Measurements from ENCODE around the gene MAP3K14. TPM values are rescaled to one million over a fixed set of nuclear protein-coding genes. Genes with fewer than 3 reads are reported as not detected.
A peak's percentile ranks its signal among the peaks of the same experiment; 100 is the strongest.

The MAP3K14 gene
- total RNA-seq, 1 experiment from 2014 or later: 23.5 TPM

- DNase-seq (ENCODE audit: low read depth): no peak
Observed at GRCh38 chr17:45270828-45271418, 45.9 kb downstream of the MAP3K14 start.

GRCh38 chr17:45269912-45270311 lies 46.9 kb downstream of the MAP3K14 start:
- no peak for DNase-seq (ENCODE audit: low read depth)
- in situ Hi-C loops (cut with HindIII; ENCODE audit: low pct_unique_long_range_greater_than_20kb, low sequenced_read_pairs): no loop called here

More at GRCh38 chr17:45270828-45271418, 45.9 kb downstream of the MAP3K14 start:
- in situ Hi-C loops (cut with HindIII; ENCODE audit: low pct_unique_long_range_greater_than_20kb, low sequenced_read_pairs): no loop called here

GRCh38 chr17:45267436-45268055 lies 49.3 kb downstream of the MAP3K14 start:
- in situ Hi-C loops (cut with HindIII; ENCODE audit: low pct_unique_long_range_greater_than_20kb, low sequenced_read_pairs): no loop called here

GRCh38 chr17:45266372-45266926 lies 50.4 kb downstream of the MAP3K14 start:
- in situ Hi-C loops (cut with HindIII; ENCODE audit: low pct_unique_long_range_greater_than_20kb, low sequenced_read_pairs): no loop called here
- no peak for DNase-seq (ENCODE audit: low read depth)

More at GRCh38 chr17:45267436-45268055, 49.3 kb downstream of the MAP3K14 start:
- DNase-seq (ENCODE audit: low read depth): no peak

- peak; percentile 50 for DNase-seq (ENCODE audit: low read depth)
- in situ Hi-C loops (cut with HindIII; ENCODE audit: low pct_unique_long_range_greater_than_20kb, low sequenced_read_pairs): no loop called here
Observed at GRCh38 chr17:45265821-45266220, 51.0 kb downstream of the MAP3K14 start.

- in situ Hi-C loops (cut with HindIII; ENCODE audit: low pct_unique_long_range_greater_than_20kb, low sequenced_read_pairs): no loop called here
- no peak for DNase-seq (ENCODE audit: low read depth)
Observed at GRCh38 chr17:45264988-45265387, 51.8 kb downstream of the MAP3K14 start.

GRCh38 chr17:45264430-45264829 lies 52.4 kb downstream of the MAP3K14 start:
- in situ Hi-C loops (cut with HindIII; ENCODE audit: low pct_unique_long_range_greater_than_20kb, low sequenced_read_pairs): no loop called here
- no peak for DNase-seq (ENCODE audit: low read depth)

GRCh38 chr17:45263477-45263860 lies 53.4 kb downstream of the MAP3K14 start:
- in situ Hi-C loops (cut with HindIII; ENCODE audit: low pct_unique_long_range_greater_than_20kb, low sequenced_read_pairs): no loop called here
- no peak for DNase-seq (ENCODE audit: low read depth)

- no peak for DNase-seq (ENCODE audit: low read depth)
- in situ Hi-C loops (cut with HindIII; ENCODE audit: low pct_unique_long_range_greater_than_20kb, low sequenced_read_pairs): no loop called here
Observed at GRCh38 chr17:45262516-45263476, 54.0 kb downstream of the MAP3K14 start.

- in situ Hi-C loops (cut with HindIII; ENCODE audit: low pct_unique_long_range_greater_than_20kb, low sequenced_read_pairs): no loop called here
- DNase-seq (ENCODE audit: low read depth): no peak
Observed at GRCh38 chr17:45261577-45262515, 55.0 kb downstream of the MAP3K14 start, which contains the start of gene SPATA32. Gene SPATA32 (minus strand): TSS chr17:45262094. CDS start chr17:45262016, 78 bp downstream.

GRCh38 chr17:45260204-45260783 lies 56.5 kb downstream of the MAP3K14 start:
- no peak for DNase-seq (ENCODE audit: low read depth)
- in situ Hi-C loops (cut with HindIII; ENCODE audit: low pct_unique_long_range_greater_than_20kb, low sequenced_read_pairs): no loop called here

- in situ Hi-C loops (cut with HindIII; ENCODE audit: low pct_unique_long_range_greater_than_20kb, low sequenced_read_pairs): no loop called here
- DNase-seq (ENCODE audit: low read depth): no peak
Observed at GRCh38 chr17:45258981-45259380, 57.8 kb downstream of the MAP3K14 start.

- in situ Hi-C loops (cut with HindIII; ENCODE audit: low pct_unique_long_range_greater_than_20kb, low sequenced_read_pairs): no loop called here
- DNase-seq (ENCODE audit: low read depth): no peak
Observed at GRCh38 chr17:45257115-45257514, 59.7 kb downstream of the MAP3K14 start.

GRCh38 chr17:45256114-45256966 lies 60.5 kb downstream of the MAP3K14 start:
- DNase-seq (ENCODE audit: low read depth): no peak
- in situ Hi-C loops (cut with HindIII; ENCODE audit: low pct_unique_long_range_greater_than_20kb, low sequenced_read_pairs): no loop called here

GRCh38 chr17:45255358-45255757 lies 61.5 kb downstream of the MAP3K14 start:
- DNase-seq (ENCODE audit: low read depth): no peak
- in situ Hi-C loops (cut with HindIII; ENCODE audit: low pct_unique_long_range_greater_than_20kb, low sequenced_read_pairs): no loop called here

- no peak for DNase-seq (ENCODE audit: low read depth)
- in situ Hi-C loops (cut with HindIII; ENCODE audit: low pct_unique_long_range_greater_than_20kb, low sequenced_read_pairs): no loop called here
Observed at GRCh38 chr17:45253879-45254278, 62.9 kb downstream of the MAP3K14 start.

Measured in Caki2 (cell line).